HEK293T (cell line): Measurements from ENCODE around the gene MCM7.

Experiments used
- BHLHE40 ChIP-seq: fragments of 450-650 bp; IDR thresholded peaks from 2 replicates; pipeline ENCODE4 v1.6.1; 2016; ENCODE audit warnings: mild to moderate bottlenecking, moderate library complexity, borderline replicate concordance
- ELF4 ChIP-seq: fragments of 450-650 bp; IDR thresholded peaks from 2 replicates; pipeline ENCODE4 v1.6.1; 2017; ENCODE audit warnings: antibody characterized with exemption
- FOXA1 ChIP-seq: fragments of 450-650 bp; IDR thresholded peaks from 2 replicates; pipeline ENCODE4 v1.6.1; 2016; ENCODE audit warnings: mild to moderate bottlenecking
- FOXM1 ChIP-seq: fragments of 450-650 bp; IDR thresholded peaks from 2 replicates; pipeline ENCODE4 v1.6.1; 2017; ENCODE audit warnings: mild to moderate bottlenecking, borderline replicate concordance
- L3MBTL2 ChIP-seq: fragments of 450-650 bp; conservative IDR thresholded peaks from 2 replicates; pipeline ENCODE4 v1.6.1; 2016; ENCODE audit warnings: mild to moderate bottlenecking
- NFRKB ChIP-seq: fragments of 450-650 bp; IDR thresholded peaks from 2 replicates; pipeline ENCODE4 v1.6.1; 2016; ENCODE audit warnings: mild to moderate bottlenecking, moderate library complexity
- PKNOX1 ChIP-seq: fragments of 450-650 bp; IDR thresholded peaks from 2 replicates; pipeline ENCODE4 v1.6.1; 2016
- SP1 ChIP-seq: fragments of 450-650 bp; IDR thresholded peaks from 2 replicates; pipeline ENCODE4 v1.6.1; 2017
- SUZ12 ChIP-seq: fragments of 450-650 bp; IDR thresholded peaks from 2 replicates; pipeline ENCODE4 v1.6.1; 2016; ENCODE audit warnings: mild to moderate bottlenecking
- ZNF384 ChIP-seq: fragments of 450-650 bp; IDR thresholded peaks from 2 replicates; pipeline ENCODE4 v1.6.1; 2016

DNA sequence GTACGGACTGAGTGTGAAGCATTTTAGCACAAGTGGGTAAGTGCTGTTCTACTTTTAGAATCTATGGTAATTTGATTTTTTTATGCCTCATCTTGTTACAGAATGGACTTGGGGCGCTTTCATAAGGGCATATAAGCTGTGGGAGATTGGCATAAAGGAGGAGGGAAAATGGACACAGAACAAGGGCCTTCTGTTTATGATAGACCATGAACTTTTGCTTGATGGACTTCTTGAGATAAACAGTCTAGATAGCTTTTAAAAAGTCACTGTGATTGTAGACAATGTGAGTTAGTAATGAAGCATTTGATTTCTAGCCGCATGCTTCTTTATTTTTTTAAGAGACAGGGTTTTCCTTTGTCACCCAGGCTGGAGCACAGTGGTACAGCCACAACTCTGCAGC is 49.6 kb downstream of the MCM7 start:
- TF ChIP-seq ELF4 (no peak), FOXM1 (no peak), NFRKB (no peak), PKNOX1 (no peak), L3MBTL2 (no peak), ZNF384 (no peak), SP1 (no peak), BHLHE40 (no peak), FOXA1 (no peak), SUZ12 (no peak)
